C4-2B (cell line): ENCODE measurements around the gene SLC25A23.
A peak's percentile ranks its signal among the peaks of the same experiment; 100 is the strongest.
"Not testable (repeated sequence)": the region's sequence is repeated elsewhere in the genome, so short reads cannot be mapped to it uniquely, and the experiment has no call there.

ENCODE experiments used
- H3K27ac ChIP-seq: fragments of 450-650 bp; 2 replicates; pipeline ENCODE4 v1.5.1; 2017
- CTCF ChIP-seq: fragments of 450-650 bp; conservative IDR thresholded peaks from 2 replicates; pipeline ENCODE4 v1.5.1; 2017; ENCODE audit warnings: mild to moderate bottlenecking
- ZFX ChIP-seq: fragments of 450-650 bp; IDR thresholded peaks from 2 replicates; pipeline ENCODE4 v1.6.1; 2017

SLC25A23 gene

DNA sequence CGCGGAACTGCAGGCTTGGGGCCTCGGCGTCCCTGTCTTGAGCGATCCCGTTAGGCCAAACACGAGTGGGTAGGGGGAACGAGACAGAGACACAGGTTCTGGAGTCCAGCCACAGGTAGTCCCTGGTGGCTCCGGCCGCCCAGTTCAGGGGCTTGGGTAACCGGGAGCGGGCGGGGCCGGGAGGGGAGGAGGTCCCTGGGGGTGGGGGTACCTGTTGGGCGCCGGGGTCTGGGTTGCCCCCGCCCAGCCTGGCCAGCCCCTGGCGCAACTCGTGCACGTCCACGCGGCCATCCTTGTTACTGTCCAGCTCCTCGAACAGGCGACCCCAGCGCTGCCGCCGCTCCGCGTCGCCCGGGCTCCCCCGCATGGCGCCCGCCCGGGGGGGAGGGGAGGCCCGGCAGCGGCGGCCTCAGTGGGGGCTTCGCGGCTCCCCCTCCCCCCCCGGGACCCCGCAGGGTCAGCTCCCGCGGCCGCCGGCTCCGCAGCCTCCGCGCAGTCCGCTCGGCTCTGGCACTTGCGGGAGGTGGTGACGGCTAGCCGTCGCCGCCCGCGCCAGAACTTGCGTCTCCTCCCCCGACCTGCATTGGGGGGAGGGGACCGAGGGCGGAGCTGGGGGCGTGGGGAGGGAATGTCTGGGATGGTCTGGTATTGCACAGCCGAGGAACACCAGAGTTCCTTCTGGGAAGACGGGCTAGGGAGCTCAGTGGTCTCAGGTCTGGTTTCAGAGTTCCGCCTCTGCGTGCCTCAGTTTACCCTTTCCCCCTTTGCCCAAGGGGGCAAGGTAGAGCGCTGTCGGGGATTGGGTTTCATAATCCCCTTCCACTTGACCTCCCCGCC lies at the start of gene SLC25A23:
TSS of gene SLC25A23 (minus strand) at position 531 of the 837 bp plus-strand sequence. CDS start at position 367, 164 bp downstream.
- TF ChIP-seq CTCF (no peak), ZFX (no peak)

DNA sequence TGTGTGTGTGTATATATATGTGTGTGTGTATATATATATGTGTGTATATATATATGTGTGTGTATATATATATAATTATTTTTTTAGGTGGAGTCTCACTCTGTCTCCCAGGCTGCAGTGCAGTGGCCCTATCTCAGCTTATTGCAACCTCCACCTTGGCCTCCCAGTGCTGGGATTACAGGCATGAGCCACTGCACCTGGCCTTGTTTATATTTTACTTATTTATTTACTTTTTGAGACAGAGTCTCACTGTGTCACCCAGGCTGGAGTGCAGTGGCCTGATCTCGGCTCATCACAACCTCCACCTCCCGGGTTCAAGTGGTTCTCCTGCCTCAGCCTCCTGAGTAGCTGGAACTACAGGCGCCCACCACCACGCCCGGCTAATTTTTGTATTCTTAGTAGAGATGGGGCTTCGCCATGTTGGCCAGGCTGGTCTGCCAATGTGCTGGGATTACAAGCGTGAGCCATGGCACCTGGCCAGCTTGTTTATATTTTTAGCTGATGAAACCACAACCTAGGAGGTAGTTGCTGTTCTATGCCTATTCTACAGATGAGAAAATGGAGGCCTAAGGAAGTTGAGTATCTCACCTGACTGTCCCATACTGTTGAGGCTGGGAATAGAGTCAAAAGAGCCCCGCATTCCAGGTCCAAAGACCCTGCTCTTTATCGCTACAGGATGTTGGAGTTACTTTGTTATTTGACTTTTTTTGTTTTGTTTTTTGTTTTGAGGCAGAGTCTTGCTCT lies 48.6 kb upstream of the SLC25A23 start:
- H3K27ac ChIP-seq = not testable (repeated sequence)

More for the DNA sequence above, at the start of gene SLC25A23:
- peak within 1 kb of the TSS; percentile 73 for H3K27ac ChIP-seq

GRCh38 chr19:6503407-6504201 lies 44.0 kb upstream of the SLC25A23 start:
- TF ChIP-seq CTCF (no peak), ZFX (no peak)
- H3K27ac ChIP-seq = no peak overlapping the region

GRCh38 chr19:6501740-6502648 lies 42.4 kb upstream of the SLC25A23 start, which contains the start of gene TUBB4A:
TSS of gene TUBB4A (minus strand) at chr19:6502309. CDS start at chr19:6502212, 97 bp downstream.
- no peak within 1 kb of the TSS; the same call in 1 of the 2 replicates for H3K27ac ChIP-seq
- TF ChIP-seq ZFX (no peak), CTCF (no peak)

GRCh38 chr19:6500837-6501739 lies 41.5 kb upstream of the SLC25A23 start:
- no peak for TF ChIP-seq ZFX
- no peak for TF ChIP-seq CTCF
- H3K27ac ChIP-seq = no peak overlapping the region; the same call in 1 of the 2 replicates

DNA sequence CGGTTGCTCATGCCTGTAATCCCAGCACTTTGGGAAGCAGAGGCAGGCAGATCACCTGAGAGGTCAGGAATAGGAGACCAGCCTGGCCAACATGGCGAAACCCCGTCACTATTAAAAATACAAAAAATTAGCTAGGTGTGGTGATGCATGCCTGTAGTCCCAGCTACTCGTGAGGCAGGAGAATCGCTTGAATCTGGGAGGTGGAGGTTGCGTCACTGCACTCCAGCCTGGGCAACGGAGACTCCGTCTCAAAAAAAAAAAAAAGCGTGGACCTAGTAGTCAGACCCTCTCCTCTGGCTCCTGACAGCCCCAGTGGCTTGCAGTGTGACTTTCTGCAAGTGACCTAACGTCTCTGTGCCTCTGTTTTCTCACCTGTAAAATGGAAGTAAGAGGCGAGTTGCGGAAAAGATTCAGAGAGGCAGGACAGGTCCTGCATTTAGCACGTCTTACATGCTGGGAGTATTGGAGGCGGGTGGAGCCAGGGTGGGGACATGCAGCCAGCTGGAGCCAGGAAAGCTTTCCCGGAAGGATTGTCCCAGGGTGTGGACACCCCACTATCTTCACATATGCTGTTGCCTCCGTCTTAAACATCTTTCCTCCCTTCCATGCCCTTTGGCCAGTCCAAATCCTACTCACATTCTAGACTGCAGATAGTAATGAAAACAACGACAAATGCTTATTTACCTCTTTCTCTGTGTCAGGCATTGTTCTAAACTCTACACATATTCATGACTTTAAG lies 39.6 kb upstream of the SLC25A23 start:
- TF ChIP-seq ZFX (no peak), CTCF (no peak)
- no peak overlapping the region for H3K27ac ChIP-seq
